Effector CD8-positive, alpha-beta T cell (primary cell): ENCODE results near the gene SLC2A11.

Experiments
- DNase-seq: peaks from one replicate; lab custom pipeline; 2025; lab: John Stamatoyannopoulos, UW
- total RNA-seq, 4 experiments: gene quantifications; one replicate each; lab custom pipeline; 2026; lab: John Stamatoyannopoulos, UW

The SLC2A11 gene
- total RNA-seq, result 5.3 to 10.1 (median 8.7) reads per million in 4 experiments

GRCh38 chr22:23857606-23858483, at the start of gene SLC2A11:
Gene SLC2A11 (plus strand): TSS chr22:23857875. CDS start chr22:23858000, 125 bp downstream.
- peak; percentile 89 for DNase-seq

GRCh38 chr22:23812378-23812777, 45.3 kb upstream of the SLC2A11 start:
- no peak for DNase-seq

GRCh38 chr22:23815541-23816155, 42.0 kb upstream of the SLC2A11 start:
- no peak for DNase-seq

- no peak for DNase-seq
These were observed 41.3 kb upstream of the SLC2A11 start for GRCh38 chr22:23816156-23816976.

- no peak for DNase-seq
These were observed 40.5 kb upstream of the SLC2A11 start for GRCh38 chr22:23817146-23817545.

- no peak for DNase-seq
These were observed 39.1 kb upstream of the SLC2A11 start for GRCh38 chr22:23818541-23818940.

- DNase-seq, result no peak
These were observed 36.9 kb upstream of the SLC2A11 start for GRCh38 chr22:23820748-23821211.

GRCh38 chr22:23822101-23822671, 35.5 kb upstream of the SLC2A11 start:
- DNase-seq, result no peak

- no peak for DNase-seq
These were observed 34.3 kb upstream of the SLC2A11 start for GRCh38 chr22:23823331-23823791.

- DNase-seq, result no peak
These were observed 33.0 kb upstream of the SLC2A11 start for GRCh38 chr22:23824476-23825245.

- no peak for DNase-seq
These were observed 32.3 kb upstream of the SLC2A11 start for GRCh38 chr22:23825246-23825905.

- DNase-seq, result no peak
These were observed 30.9 kb upstream of the SLC2A11 start for GRCh38 chr22:23826510-23827350.

GRCh38 chr22:23827351-23827995, 30.2 kb upstream of the SLC2A11 start:
- DNase-seq, result no peak

- DNase-seq, result no peak
These were observed 28.6 kb upstream of the SLC2A11 start for GRCh38 chr22:23828800-23829680.

- DNase-seq, result no peak
These were observed 27.8 kb upstream of the SLC2A11 start for GRCh38 chr22:23829845-23830372.

- no peak for DNase-seq
These were observed 26.4 kb upstream of the SLC2A11 start for GRCh38 chr22:23831261-23831660.

GRCh38 chr22:23831781-23832180, 25.9 kb upstream of the SLC2A11 start:
- no peak for DNase-seq
